Upper lobe of left lung (tissue), 4 donors: Measurements from ENCODE around the gene CELF3.

Experiments
- POLR2A ChIP-seq, 4 donors: fragments of 450-650 bp; IDR thresholded peaks; one replicate each; pipeline ENCODE4 v1.5.1; 2016 to 2017; ENCODE audit warnings: antibody characterized with exemption in 4 of 4, mild to moderate bottlenecking in 2 of 4
- TF ChIP-seq, protein P1 (sequence below), 6 experiments: fragments of 450-650 bp in 4 of 6; fragments of 200-600 bp in 2 of 6; sonication (generic) in 2 of 6; IDR thresholded peaks; one replicate each; pipeline ENCODE4 v1.5.1; 2016 to 2019; ENCODE audit warnings: antibody characterized with exemption in 6 of 6

DNA sequence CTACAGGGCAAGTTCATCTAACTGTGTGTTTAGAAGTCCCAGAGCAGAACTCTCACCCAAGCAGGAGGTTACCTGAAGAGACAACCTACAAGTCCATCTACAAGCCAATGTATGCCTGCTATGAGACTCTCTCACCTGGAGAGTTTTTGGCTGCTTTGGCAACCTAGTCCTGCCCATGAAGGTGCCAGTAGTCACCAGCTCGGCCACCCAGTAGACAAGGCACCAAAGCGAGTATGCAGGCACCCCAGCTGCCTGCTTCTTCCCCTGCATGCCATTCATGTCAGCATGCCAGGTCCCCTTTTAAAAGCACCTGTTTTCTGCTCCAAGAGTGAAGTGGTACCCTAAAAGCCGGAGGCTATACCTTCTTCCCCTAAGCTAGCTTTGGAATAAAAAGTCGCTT, 24.9 kb upstream of the CELF3 start:
- no peak for TF ChIP-seq POLR2A (IDR thresholded peaks at IDR 0.05)
- TF ChIP-seq, protein P1, sequence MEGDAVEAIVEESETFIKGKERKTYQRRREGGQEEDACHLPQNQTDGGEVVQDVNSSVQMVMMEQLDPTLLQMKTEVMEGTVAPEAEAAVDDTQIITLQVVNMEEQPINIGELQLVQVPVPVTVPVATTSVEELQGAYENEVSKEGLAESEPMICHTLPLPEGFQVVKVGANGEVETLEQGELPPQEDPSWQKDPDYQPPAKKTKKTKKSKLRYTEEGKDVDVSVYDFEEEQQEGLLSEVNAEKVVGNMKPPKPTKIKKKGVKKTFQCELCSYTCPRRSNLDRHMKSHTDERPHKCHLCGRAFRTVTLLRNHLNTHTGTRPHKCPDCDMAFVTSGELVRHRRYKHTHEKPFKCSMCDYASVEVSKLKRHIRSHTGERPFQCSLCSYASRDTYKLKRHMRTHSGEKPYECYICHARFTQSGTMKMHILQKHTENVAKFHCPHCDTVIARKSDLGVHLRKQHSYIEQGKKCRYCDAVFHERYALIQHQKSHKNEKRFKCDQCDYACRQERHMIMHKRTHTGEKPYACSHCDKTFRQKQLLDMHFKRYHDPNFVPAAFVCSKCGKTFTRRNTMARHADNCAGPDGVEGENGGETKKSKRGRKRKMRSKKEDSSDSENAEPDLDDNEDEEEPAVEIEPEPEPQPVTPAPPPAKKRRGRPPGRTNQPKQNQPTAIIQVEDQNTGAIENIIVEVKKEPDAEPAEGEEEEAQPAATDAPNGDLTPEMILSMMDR (IDR thresholded peaks at IDR 0.05): no peak
